GM10248 (cell line): ENCODE results near the gene PDCD5.
"Not testable (repeated sequence)": the region's sequence is repeated elsewhere in the genome, so short reads cannot be mapped to it uniquely, and the experiment has no call there.

ENCODE experiments used
- CTCF ChIA-PET: fragments of 300-600 bp; sonication (Branson Sonifier 250); formaldehyde crosslinking; extraction: SDS; loops from one replicate; lab custom pipeline; 2021; ENCODE audit warnings: antibody characterized with exemption; lab: Yijun Ruan, JAX
- POLR2A ChIA-PET: fragments of 350-650 bp; sonication (Branson Sonifier 250); formaldehyde crosslinking; extraction: SDS; loops from one replicate; lab custom pipeline; 2020; ENCODE audit warnings: antibody characterized with exemption; lab: Yijun Ruan, JAX
- DNase-seq: peaks from one replicate; pipeline ENCODE4 v3.0.0; 2012; ENCODE audit errors: extremely low spot score
- CTCF ChIP-seq: IDR thresholded peaks from 2 replicates; pipeline ENCODE4 v1.5.1; 2012; ENCODE audit warnings: mild to moderate bottlenecking, low read depth; ENCODE audit errors: extremely low read depth, missing control alignments, control extremely low read depth

Gene PDCD5

GRCh38 chr19:32580901-32581704, at the start of gene PDCD5:
Gene PDCD5 (plus strand): TSS chr19:32581190. CDS start chr19:32581262, 72 bp downstream.
- ChIA-PET CTCF (interaction anchor here (1.1 to 1.3 kb wide), 2 partner anchors 19 to 243 kb away, joined by 3 to 4 read pairs; no protein-coding TSS in a partner anchor), POLR2A (interaction anchor here (0.5 to 0.6 kb wide), 2 partner anchors 12 to 1629 kb away, joined by 3 to 5 read pairs; no protein-coding TSS in a partner anchor)
- DNase-seq, result peak; percentile 99
- TF ChIP-seq CTCF, result no peak

DNA sequence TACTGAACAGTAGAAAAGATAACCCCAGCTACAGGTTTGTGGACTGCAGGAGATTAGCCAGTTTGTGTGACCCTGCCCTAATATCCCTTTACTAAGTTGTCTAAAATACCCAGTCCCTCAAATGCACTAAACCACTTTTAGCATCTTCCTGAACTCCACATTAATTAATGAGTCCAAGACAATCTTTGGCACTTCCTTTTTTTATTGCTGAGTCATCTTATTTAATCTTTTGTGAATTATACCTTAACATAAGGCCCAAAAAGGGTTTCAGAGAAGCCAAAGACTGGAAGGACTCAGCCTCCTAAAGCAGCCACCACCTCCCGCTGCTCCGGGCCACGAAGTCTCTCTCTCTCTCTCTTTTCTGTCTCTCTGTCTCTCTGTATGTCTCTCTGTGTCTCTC, 48.8 kb upstream of the PDCD5 start:
- DNase-seq, result no peak
- no peak for TF ChIP-seq CTCF
- CTCF ChIA-PET, result no interaction called here
- POLR2A ChIA-PET, result no interaction called here

- TF ChIP-seq CTCF, result no peak
- ChIA-PET POLR2A (no interaction called here), CTCF (no interaction called here)
- no peak for DNase-seq
Observed at GRCh38 chr19:32537580-32537979, 43.4 kb upstream of the PDCD5 start.

DNA sequence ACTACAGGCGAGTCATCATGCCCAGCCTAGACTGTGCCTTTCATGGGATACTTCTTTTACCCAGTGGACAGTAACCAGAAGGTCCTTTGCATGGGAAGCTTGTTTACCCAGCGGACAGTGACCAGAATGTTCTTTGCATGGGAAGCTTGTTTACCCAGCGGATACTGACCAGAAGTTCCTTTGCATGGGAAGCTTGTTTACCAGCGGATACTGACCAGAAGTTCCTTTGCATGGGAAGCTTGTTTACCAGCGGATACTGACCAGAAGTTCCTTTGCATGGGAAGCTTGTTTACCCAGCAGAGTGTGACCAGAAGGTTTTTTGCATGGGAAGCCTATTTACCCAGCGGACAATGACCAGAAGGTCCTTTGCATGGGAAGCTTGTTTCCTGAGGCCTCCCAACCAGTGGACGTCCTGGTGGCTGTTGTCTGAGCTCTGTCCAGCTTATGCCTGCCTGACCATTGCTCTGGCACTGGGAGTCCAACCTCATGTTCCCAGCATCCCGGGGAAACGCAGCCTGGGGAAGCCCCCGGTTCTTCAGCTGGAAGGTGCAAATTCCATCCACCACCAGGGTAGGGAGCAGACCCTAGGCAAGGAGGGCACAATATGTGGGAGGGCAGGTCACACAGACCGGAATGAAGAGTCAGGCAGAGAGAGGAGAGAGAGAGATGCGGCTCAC, 41.6 kb upstream of the PDCD5 start:
- ChIA-PET CTCF (interaction anchor here (1.1 kb wide), 1 partner anchor 10 kb away, joined by 3 read pairs; no protein-coding TSS in a partner anchor), POLR2A (no interaction called here)
- DNase-seq, result no peak
- TF ChIP-seq CTCF, result no peak

- no peak for DNase-seq
- TF ChIP-seq CTCF, result no peak
- ChIA-PET CTCF (no interaction called here), POLR2A (no interaction called here)
Observed at GRCh38 chr19:32540621-32541020, 40.4 kb upstream of the PDCD5 start.

DNA sequence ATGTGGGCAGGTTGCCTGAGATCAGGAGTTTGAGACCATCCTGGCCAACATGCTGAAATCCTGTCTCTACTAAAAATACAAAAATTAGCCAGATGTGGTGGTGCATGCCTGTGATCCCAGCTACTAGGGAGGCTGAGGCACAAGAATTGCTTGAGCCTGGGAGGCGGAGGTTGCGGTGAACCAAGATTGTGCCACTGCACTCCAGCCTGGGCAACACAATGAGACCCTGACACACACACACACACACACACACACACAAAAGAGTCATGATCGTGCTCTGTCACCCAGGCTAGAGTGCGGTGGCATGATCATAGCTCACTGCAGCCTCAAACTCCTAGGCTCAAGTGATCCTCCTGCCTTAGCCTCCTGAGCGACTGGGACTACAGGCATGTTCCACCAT, 39.6 kb upstream of the PDCD5 start:
- POLR2A ChIA-PET, result not testable (repeated sequence)
- CTCF ChIA-PET, result interaction anchor here (1.1 kb wide), 1 partner anchor 42 kb away, joined by 3 read pairs; no protein-coding TSS in a partner anchor

More for the DNA sequence above, 39.6 kb upstream of the PDCD5 start:
- DNase-seq, result not testable (repeated sequence)
